H9 (cell line): ENCODE measurements around the gene ODAD2. TPM values are rescaled to one million over a fixed set of nuclear protein-coding genes. Genes with fewer than 3 reads are reported as not detected.

Experiments
- DNase-seq: peaks from one replicate; pipeline ENCODE4 v3.0.0-alpha.2; 2017
- H2AFZ ChIP-seq: one replicate; pipeline ENCODE4 v1.6.1; 2013; ENCODE audit warnings: mild to moderate bottlenecking, low read length, control low read depth, moderate library complexity
- H2AK5ac ChIP-seq: 2 replicates; pipeline ENCODE4 v1.6.1; 2013; ENCODE audit warnings: low read length, control low read depth, mixed read lengths; ENCODE audit not compliant: insufficient read length
- H2BK120ac ChIP-seq: one replicate; pipeline ENCODE4 v1.6.1; 2013; ENCODE audit warnings: low read depth, mild to moderate bottlenecking, low read length, control low read depth, inconsistent platforms; ENCODE audit not compliant: poor library complexity, severe bottlenecking
- H2BK12ac ChIP-seq: 2 replicates; pipeline ENCODE4 v1.6.1; 2013; ENCODE audit warnings: low read length, control low read depth, mixed read lengths, low read depth; ENCODE audit not compliant: insufficient read length
- H2BK15ac ChIP-seq: 2 replicates; pipeline ENCODE4 v1.6.1; 2013; ENCODE audit warnings: low read depth, low read length, control low read depth
- H2BK20ac ChIP-seq: one replicate; pipeline ENCODE4 v1.6.1; 2013; ENCODE audit warnings: low read depth, mild to moderate bottlenecking, low read length, control low read depth, inconsistent platforms; ENCODE audit not compliant: poor library complexity, severe bottlenecking
- H2BK5ac ChIP-seq: 2 replicates; pipeline ENCODE4 v1.6.1; 2013; ENCODE audit warnings: low read length, control low read depth, mixed read lengths; ENCODE audit not compliant: insufficient read length
- H3K14ac ChIP-seq: 2 replicates; pipeline ENCODE4 v1.6.1; 2013; ENCODE audit warnings: low read length, control low read depth; ENCODE audit not compliant: insufficient read depth
- H3K18ac ChIP-seq: 2 replicates; pipeline ENCODE4 v1.6.1; 2013; ENCODE audit warnings: low read depth, mild to moderate bottlenecking, mixed read lengths, low read length, control low read depth; ENCODE audit not compliant: insufficient read length
- H3K23ac ChIP-seq: 2 replicates; pipeline ENCODE4 v1.6.1; 2013; ENCODE audit warnings: low read length, control low read depth, mixed read lengths, low read depth; ENCODE audit not compliant: insufficient read length
- H3K23me2 ChIP-seq: 2 replicates; pipeline ENCODE4 v1.6.1; 2013; ENCODE audit warnings: low read depth, mild to moderate bottlenecking, mixed read lengths, low read length, control low read depth; ENCODE audit not compliant: insufficient read length, poor library complexity, severe bottlenecking
- H3K27ac ChIP-seq: 2 replicates; pipeline ENCODE4 v1.5.1; 2013; ENCODE audit warnings: low read length, control low read depth, mixed read lengths, low read depth; ENCODE audit not compliant: insufficient read length
- H3K27me3 ChIP-seq: 2 replicates; pipeline ENCODE4 v1.6.1; 2013; ENCODE audit warnings: low read length, control low read depth, inconsistent platforms; ENCODE audit not compliant: insufficient read depth
- H3K4ac ChIP-seq: 2 replicates; pipeline ENCODE4 v1.6.1; 2013; ENCODE audit warnings: low read depth, mild to moderate bottlenecking, control low read depth, inconsistent platforms, low read length, moderate library complexity
- H3K4me1 ChIP-seq: 2 replicates; pipeline ENCODE4 v1.6.1; 2013; ENCODE audit warnings: low read length, control low read depth, inconsistent platforms; ENCODE audit not compliant: insufficient read depth
- H3K4me2 ChIP-seq: 2 replicates; pipeline ENCODE4 v1.6.1; 2013; ENCODE audit warnings: low read length, control low read depth, mixed read lengths; ENCODE audit not compliant: insufficient read length, insufficient read depth
- H3K56ac ChIP-seq: 2 replicates; pipeline ENCODE4 v1.6.1; 2013; ENCODE audit warnings: low read depth, mild to moderate bottlenecking, mixed read lengths, low read length, control low read depth; ENCODE audit not compliant: insufficient read length
- H3K79me1 ChIP-seq: 2 replicates; pipeline ENCODE4 v1.6.1; 2013; ENCODE audit warnings: low read depth, mild to moderate bottlenecking, moderate library complexity, low read length, control low read depth, inconsistent platforms; ENCODE audit not compliant: insufficient read depth, poor library complexity, severe bottlenecking
- H3K79me2 ChIP-seq: 2 replicates; pipeline ENCODE4 v1.6.1; 2013; ENCODE audit warnings: low read length, control low read depth, inconsistent platforms; ENCODE audit not compliant: insufficient read depth
- H3K9ac ChIP-seq: 2 replicates; pipeline ENCODE4 v1.6.1; 2013; ENCODE audit warnings: low read length, control low read depth, mixed read lengths; ENCODE audit not compliant: insufficient read length; ENCODE audit errors: extremely low read depth
- H3K9me3 ChIP-seq: one replicate; pipeline ENCODE4 v1.6.1; 2013; ENCODE audit warnings: low read depth, low read length, inconsistent platforms; ENCODE audit not compliant: control insufficient read depth
- H3T11ph ChIP-seq: one replicate; pipeline ENCODE4 v1.6.1; 2013; ENCODE audit warnings: mild to moderate bottlenecking, low read length, control low read depth, inconsistent platforms
- H4K20me1 ChIP-seq: one replicate; pipeline ENCODE4 v1.6.1; 2013; ENCODE audit not compliant: control insufficient read depth, insufficient read length, insufficient read depth
- H4K5ac ChIP-seq: 2 replicates; pipeline ENCODE4 v1.6.1; 2013; ENCODE audit warnings: low read depth, mild to moderate bottlenecking, mixed read lengths, low read length, control low read depth; ENCODE audit not compliant: insufficient read length
- H4K8ac ChIP-seq: replicated peaks from 2 replicates; pipeline ENCODE4 v1.6.1; 2013; ENCODE audit warnings: low read length, control low read depth, mixed read lengths, low read depth; ENCODE audit not compliant: insufficient read length
- H4K91ac ChIP-seq: 2 replicates; pipeline ENCODE4 v1.6.1; 2013; ENCODE audit warnings: low read depth, mild to moderate bottlenecking, moderate library complexity, mixed read lengths, low read length, control low read depth; ENCODE audit not compliant: insufficient read length
- H3K27ac Mint-ChIP-seq, 3 experiments: 2 replicates in 2 of 3; 3 replicates in 1 of 3; pipeline ENCODE4 v1.8.0; 2020 to 2021; ENCODE audit warnings: mixed read lengths in 3 of 3, mild to moderate bottlenecking in 1 of 3, moderate library complexity in 1 of 3
- H3K27me3 Mint-ChIP-seq: 2 replicates; pipeline ENCODE4 v1.8.0; 2021; ENCODE audit warnings: low read depth, mild to moderate bottlenecking, moderate library complexity, mixed read lengths
- H3K36me3 Mint-ChIP-seq, 3 experiments: 2 replicates in 2 of 3; 3 replicates in 1 of 3; pipeline ENCODE4 v1.8.0; 2020 to 2021; ENCODE audit warnings: low read depth in 3 of 3, mixed read lengths in 3 of 3; ENCODE audit not compliant: insufficient read depth in 1 of 3
- H3K4me1 Mint-ChIP-seq, 2 experiments: 2 replicates each; pipeline ENCODE4 v1.8.0; 2020; ENCODE audit warnings: mixed read lengths in 2 of 2
- H3K4me3 Mint-ChIP-seq, 2 experiments: 2 replicates in 1 of 2; 3 replicates in 1 of 2; pipeline ENCODE4 v1.8.0; 2020 to 2021; ENCODE audit warnings: mild to moderate bottlenecking in 2 of 2, mixed read lengths in 2 of 2, moderate library complexity in 1 of 2
- H3K9me3 Mint-ChIP-seq, 2 experiments: 2 replicates in 1 of 2; 3 replicates in 1 of 2; pipeline ENCODE4 v1.8.0; 2020; ENCODE audit warnings: mild to moderate bottlenecking in 2 of 2, mixed read lengths in 2 of 2, moderate library complexity in 1 of 2
- WGBS: extraction: QIAGEN DNeasy Blood & Tissue Kit; methylation state at CpG from one replicate; pipeline ENCODE4 v1.1.7; 2013; ENCODE audit warnings: missing lambda C conversion rate, low lambda C conversion rate, mixed read lengths; ENCODE audit not compliant: insufficient read length; ENCODE audit errors: extremely low coverage; 5-methylcytosine and 5-hydroxymethylcytosine counted together
- total RNA-seq: library from RNA; stranded (reverse); gene quantifications from 2 replicates; pipeline ENCODE4 v1.2.1, GENCODE V29; 2021
- TF ChIP-seq, protein P1 (sequence below): fragments of 200-600 bp; sonication (generic); conservative IDR thresholded peaks from 3 replicates; pipeline ENCODE4 v1.8.0; 2021; ENCODE audit warnings: antibody characterized with exemption, mild to moderate bottlenecking

ODAD2 gene
- total RNA-seq, 1 experiment from 2014 or later: 4.5 TPM

DNA sequence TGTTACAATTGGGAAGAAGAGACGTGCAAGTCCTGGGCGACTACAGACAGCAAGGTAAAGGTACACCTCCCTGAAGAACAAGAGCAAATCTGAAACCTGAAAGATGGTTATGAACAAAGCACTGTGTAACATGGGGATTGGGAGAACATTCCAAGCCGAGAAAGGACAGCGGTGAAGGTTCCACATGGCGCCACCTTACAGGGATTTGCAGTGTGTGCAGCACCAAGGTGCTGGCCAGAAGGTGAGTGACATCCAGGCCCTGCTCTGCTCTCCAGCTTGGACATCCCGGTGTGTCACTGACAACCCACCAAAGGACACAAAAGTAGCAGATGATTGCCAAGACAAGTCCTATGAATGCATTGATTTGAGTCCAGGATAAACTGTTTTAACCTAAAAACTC is 165.1 kb downstream of the ODAD2 start:
- H3K9me3 Mint-ChIP-seq: no peaks in the 10 kb centered on the region
- H2BK12ac ChIP-seq: no peak overlapping the region
- no peak overlapping the region for H2AFZ ChIP-seq

More for the DNA sequence above, 165.1 kb downstream of the ODAD2 start:
- no peaks in the 10 kb centered on the region for H3K79me2 ChIP-seq
- H3K27ac ChIP-seq: no peak overlapping the region
- no peak overlapping the region for H2AK5ac ChIP-seq
- H3K18ac ChIP-seq: no peak overlapping the region
- no peak overlapping the region for H3K4me2 ChIP-seq
- Mint-ChIP-seq H3K36me3 (no peaks in the 10 kb centered on the region), H3K27ac (no peak overlapping the region), H3K4me1 (no peaks in the 10 kb centered on the region), H3K4me3 (no peak overlapping the region), H3K27me3 (no peaks in the 10 kb centered on the region)
- H4K20me1 ChIP-seq: no peaks in the 10 kb centered on the region
- H2BK20ac ChIP-seq: no peak overlapping the region
- H3K4me1 ChIP-seq: no peaks in the 10 kb centered on the region
- no CpG with 5 or more reads among the region's 6 CpGs for WGBS
- DNase-seq: no peak
- H3K4ac ChIP-seq: no peak overlapping the region
- H3K27me3 ChIP-seq: no peaks in the 10 kb centered on the region
- H2BK5ac ChIP-seq: no peak overlapping the region
- no peak overlapping the region for H2BK120ac ChIP-seq
- H3K23ac ChIP-seq: no peak overlapping the region
- no peaks in the 10 kb centered on the region for H3K23me2 ChIP-seq
- no peak overlapping the region for H4K8ac ChIP-seq
- TF ChIP-seq, protein P1, sequence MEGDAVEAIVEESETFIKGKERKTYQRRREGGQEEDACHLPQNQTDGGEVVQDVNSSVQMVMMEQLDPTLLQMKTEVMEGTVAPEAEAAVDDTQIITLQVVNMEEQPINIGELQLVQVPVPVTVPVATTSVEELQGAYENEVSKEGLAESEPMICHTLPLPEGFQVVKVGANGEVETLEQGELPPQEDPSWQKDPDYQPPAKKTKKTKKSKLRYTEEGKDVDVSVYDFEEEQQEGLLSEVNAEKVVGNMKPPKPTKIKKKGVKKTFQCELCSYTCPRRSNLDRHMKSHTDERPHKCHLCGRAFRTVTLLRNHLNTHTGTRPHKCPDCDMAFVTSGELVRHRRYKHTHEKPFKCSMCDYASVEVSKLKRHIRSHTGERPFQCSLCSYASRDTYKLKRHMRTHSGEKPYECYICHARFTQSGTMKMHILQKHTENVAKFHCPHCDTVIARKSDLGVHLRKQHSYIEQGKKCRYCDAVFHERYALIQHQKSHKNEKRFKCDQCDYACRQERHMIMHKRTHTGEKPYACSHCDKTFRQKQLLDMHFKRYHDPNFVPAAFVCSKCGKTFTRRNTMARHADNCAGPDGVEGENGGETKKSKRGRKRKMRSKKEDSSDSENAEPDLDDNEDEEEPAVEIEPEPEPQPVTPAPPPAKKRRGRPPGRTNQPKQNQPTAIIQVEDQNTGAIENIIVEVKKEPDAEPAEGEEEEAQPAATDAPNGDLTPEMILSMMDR: no peak
- H3K14ac ChIP-seq: no peak overlapping the region
- H3K56ac ChIP-seq: no peak overlapping the region
- no peak overlapping the region for H3T11ph ChIP-seq
- no peaks in the 10 kb centered on the region for H3K79me1 ChIP-seq
- H2BK15ac ChIP-seq: no peak overlapping the region
- H3K9ac ChIP-seq: no peak overlapping the region
- H4K91ac ChIP-seq: no peak overlapping the region
- H3K9me3 ChIP-seq: no peaks in the 10 kb centered on the region
- H4K5ac ChIP-seq: no peak overlapping the region
